HPDE6-E6E7 (cell line): ENCODE measurements around the gene CPLX3.

Experiments used
- DNase-seq: peaks from one replicate; pipeline ENCODE4 v3.0.0; 2011; ENCODE audit warnings: missing footprints; ENCODE audit errors: extremely low spot score

CPLX3 gene

GRCh38 chr15:74870436-74871215 lies 44.2 kb downstream of the CPLX3 start:
- DNase-seq: no peak

GRCh38 chr15:74872702-74873035 lies 46.2 kb downstream of the CPLX3 start:
- DNase-seq: no peak

- DNase-seq: peak; percentile 95
These were observed 46.8 kb downstream of the CPLX3 start, which contains the start of gene SCAMP2 for GRCh38 chr15:74873036-74873755. TSS of gene SCAMP2 (minus strand) at chr15:74873365. CDS start at chr15:74873255, 110 bp downstream.

- DNase-seq: no peak
These were observed 47.5 kb downstream of the CPLX3 start for GRCh38 chr15:74873756-74874424.

- DNase-seq: no peak
These were observed 51.8 kb downstream of the CPLX3 start for GRCh38 chr15:74878273-74878672.
